Epithelial cell of esophagus (primary cell): ENCODE results near the gene POLD2.

Experiments
- DNase-seq: peaks from one replicate; pipeline ENCODE4 v3.0.0; 2010; ENCODE audit warnings: low read depth
- H3K4me3 ChIP-seq: 2 replicates; pipeline ENCODE4 v1.5.1; 2011; ENCODE audit warnings: mild to moderate bottlenecking, low read length, control low read depth
- TF ChIP-seq, protein P1 (sequence below): IDR thresholded peaks from 2 replicates; pipeline ENCODE4 v1.5.1; 2011; ENCODE audit warnings: low read depth, mild to moderate bottlenecking, low read length, control low read depth, inconsistent platforms; ENCODE audit not compliant: insufficient read depth; ENCODE audit errors: missing control alignments

Gene POLD2

DNA sequence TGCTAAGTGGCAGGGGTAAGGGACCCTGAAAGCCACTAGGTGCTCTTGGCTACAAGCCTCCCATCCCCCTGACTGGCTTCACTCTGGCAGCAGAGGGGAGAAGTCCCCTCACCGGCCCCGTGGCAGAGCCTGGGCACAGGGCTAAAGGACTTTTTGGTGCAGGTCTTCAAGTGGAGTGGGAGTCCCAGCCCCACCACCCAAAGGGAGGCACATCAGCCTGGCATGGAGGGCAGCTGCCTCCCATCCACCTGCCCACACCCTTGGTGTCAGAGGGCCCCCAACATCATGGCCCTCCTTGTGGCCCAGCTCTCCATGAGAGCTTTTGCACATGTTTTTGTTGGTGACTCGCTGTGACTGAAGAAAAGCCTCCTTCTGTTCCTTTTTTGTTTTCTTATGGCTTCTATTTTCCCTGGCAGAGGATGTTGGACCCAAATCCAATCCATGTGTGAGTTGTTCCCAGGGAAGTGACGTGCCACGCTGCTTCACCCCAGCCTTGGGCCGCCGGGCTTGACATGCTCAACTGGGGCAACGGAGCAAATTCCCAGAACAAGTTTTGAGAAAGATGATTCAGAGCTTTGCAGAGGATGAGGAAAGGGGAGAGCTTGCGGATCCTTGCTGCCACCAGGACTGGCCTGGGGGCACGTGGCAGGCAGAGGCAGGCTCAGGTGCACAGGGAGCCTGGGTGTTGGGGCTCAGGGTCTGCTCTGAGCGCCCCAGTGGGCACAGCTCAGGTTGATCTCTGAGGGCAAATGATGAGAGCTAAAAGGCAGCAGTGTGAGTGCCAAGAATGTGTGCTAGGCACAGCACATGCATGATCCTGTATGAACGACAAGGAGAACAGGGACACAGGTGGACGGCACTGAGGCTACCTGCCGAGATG lies 21.1 kb downstream of the POLD2 start:
- no peak overlapping the region for H3K4me3 ChIP-seq
- TF ChIP-seq, protein P1, sequence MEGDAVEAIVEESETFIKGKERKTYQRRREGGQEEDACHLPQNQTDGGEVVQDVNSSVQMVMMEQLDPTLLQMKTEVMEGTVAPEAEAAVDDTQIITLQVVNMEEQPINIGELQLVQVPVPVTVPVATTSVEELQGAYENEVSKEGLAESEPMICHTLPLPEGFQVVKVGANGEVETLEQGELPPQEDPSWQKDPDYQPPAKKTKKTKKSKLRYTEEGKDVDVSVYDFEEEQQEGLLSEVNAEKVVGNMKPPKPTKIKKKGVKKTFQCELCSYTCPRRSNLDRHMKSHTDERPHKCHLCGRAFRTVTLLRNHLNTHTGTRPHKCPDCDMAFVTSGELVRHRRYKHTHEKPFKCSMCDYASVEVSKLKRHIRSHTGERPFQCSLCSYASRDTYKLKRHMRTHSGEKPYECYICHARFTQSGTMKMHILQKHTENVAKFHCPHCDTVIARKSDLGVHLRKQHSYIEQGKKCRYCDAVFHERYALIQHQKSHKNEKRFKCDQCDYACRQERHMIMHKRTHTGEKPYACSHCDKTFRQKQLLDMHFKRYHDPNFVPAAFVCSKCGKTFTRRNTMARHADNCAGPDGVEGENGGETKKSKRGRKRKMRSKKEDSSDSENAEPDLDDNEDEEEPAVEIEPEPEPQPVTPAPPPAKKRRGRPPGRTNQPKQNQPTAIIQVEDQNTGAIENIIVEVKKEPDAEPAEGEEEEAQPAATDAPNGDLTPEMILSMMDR, result no peak
- DNase-seq, result peak; percentile 90

- TF ChIP-seq, protein P1, result no peak
- H3K4me3 ChIP-seq, result no peak overlapping the region
- DNase-seq, result no peak
Measured at GRCh38 chr7:44101303-44101965, 21.9 kb downstream of the POLD2 start.

DNA sequence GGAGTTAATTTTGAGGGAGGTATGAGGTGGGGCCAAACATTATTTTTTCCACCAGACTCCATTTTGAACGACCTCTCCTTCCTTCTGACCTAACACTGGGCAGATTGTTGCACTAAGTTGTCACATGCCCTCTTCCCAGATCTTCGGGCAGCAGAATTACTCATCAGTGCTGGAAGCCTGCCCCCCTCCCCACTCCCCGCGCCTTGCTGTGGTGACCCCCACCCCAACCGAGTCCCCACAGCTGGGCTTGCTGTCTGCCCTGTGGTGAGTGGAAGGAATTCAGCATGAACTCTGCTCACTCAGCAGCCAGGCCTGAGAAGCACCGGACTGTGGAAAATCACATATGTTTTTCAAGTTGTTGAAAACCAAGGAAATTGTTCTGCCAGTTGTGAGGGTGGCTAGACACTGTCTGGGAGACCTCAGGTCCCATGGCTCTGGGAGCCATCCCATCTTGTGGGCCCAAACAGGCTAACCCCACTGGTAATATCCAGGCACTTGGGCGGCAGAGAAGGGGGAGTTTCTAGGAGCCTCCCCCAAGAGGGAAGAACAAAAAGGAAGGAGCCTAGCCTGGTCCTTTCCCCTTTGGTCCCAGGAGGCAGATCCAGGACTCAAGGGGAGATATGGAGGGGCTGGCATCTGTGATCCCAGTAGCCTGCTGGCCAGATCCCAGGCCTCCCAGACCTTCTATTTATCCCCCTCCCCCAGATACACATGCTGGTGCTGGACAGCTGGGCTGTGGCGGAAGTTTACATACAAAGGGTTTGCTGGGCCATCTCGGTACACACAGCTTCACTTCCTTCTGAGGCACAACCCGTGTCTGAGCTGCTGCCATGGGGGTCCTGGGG lies 22.7 kb downstream of the POLD2 start:
- TF ChIP-seq, protein P1, result no peak
- H3K4me3 ChIP-seq, result no peak overlapping the region
- DNase-seq, result no peak

- TF ChIP-seq, protein P1, result no peak
- DNase-seq, result no peak
- H3K4me3 ChIP-seq, result no peak overlapping the region
Measured at GRCh38 chr7:44099669-44100068, 23.7 kb downstream of the POLD2 start.

DNA sequence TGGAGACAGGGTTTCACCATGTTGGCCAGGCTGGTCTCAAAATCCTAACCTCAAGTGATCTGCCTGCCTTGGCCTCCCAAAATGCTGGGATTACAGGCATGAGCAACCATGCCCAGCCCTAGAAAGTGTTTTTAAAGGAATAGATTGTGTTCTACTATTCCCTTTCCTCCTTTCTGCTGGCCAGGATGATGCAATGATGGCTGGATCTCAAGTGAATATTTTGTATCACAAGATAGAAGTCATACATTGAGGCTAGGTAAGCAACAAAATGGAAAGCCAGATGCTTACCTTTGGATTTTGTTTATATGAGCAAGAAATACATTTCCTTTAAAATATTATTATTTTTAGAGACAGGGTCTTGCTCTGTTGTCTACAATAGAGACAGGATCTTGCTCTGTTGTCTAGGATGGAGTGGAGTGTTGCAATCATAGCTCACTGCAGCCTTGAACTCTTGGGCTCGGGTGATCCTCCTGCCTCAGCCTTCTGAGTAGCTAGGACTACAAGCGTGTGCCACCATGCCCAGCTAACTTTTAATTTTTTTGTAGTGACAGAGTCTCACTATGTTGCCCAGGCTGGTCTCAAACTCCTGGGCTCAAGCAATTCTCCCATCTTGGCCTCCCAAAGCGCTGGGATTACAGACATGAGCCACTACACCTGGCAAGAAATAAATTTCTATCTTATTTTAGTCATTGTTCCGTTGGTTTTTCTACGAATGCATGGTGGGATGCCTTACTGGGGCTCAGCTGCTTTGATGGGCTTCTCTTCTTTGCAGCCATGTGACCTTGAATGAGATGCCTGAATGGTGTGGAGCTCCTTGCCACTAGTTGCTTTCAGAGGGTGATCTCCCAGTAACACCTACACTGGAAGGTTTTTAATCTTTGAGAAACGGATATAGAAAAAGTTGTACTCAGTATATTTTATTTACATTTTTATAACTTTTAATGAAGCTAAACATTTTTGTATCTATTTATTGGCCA lies 25.0 kb downstream of the POLD2 start:
- no peak for DNase-seq
- H3K4me3 ChIP-seq, result no peak overlapping the region
- TF ChIP-seq, protein P1, result no peak
